Astrocyte (in vitro differentiated cells and primary cell): Measurements from ENCODE around the gene GALT. TPM values are rescaled to one million over a fixed set of nuclear protein-coding genes. Genes with fewer than 3 reads are reported as not detected.

ENCODE experiments used
- DNase-seq: peaks from one replicate; pipeline ENCODE4 v3.0.0-alpha.2; 2010; ENCODE audit warnings: low read depth
- FAIRE-seq: peaks from 2 replicates; lab custom pipeline; 2011; peaks lifted over from hg19 to GRCh38; lab: Jason Lieb, UNC
- H2AFZ ChIP-seq: 2 replicates; pipeline ENCODE4 v1.6.0; 2012; ENCODE audit warnings: low read depth, low read length, inconsistent platforms
- H3K27ac ChIP-seq: 2 replicates; pipeline ENCODE4 v1.5.1; 2011; ENCODE audit warnings: low read depth, low read length, inconsistent platforms
- H3K27me3 ChIP-seq: 2 replicates; pipeline ENCODE4 v1.6.0; 2011; ENCODE audit warnings: low read length, inconsistent platforms; ENCODE audit not compliant: insufficient read depth
- H3K36me3 ChIP-seq: 2 replicates; pipeline ENCODE4 v1.5.1; 2011; ENCODE audit warnings: low read length, inconsistent platforms; ENCODE audit not compliant: insufficient read depth
- H3K4me1 ChIP-seq: 2 replicates; pipeline ENCODE4 v1.5.1; 2011; ENCODE audit warnings: low read length, inconsistent platforms; ENCODE audit not compliant: insufficient read depth
- H3K4me2 ChIP-seq: 2 replicates; pipeline ENCODE4 v1.6.0; 2012; ENCODE audit warnings: low read length, inconsistent platforms
- H3K4me3 ChIP-seq: 2 replicates; pipeline ENCODE4 v1.5.1; 2011; ENCODE audit warnings: low read depth, mild to moderate bottlenecking, low read length, inconsistent platforms; ENCODE audit not compliant: insufficient read depth
- H3K79me2 ChIP-seq: 2 replicates; pipeline ENCODE4 v1.6.0; 2012; ENCODE audit warnings: mild to moderate bottlenecking, low read length, inconsistent platforms; ENCODE audit not compliant: insufficient read depth
- H3K9ac ChIP-seq: 2 replicates; pipeline ENCODE4 v1.6.0; 2012; ENCODE audit warnings: mild to moderate bottlenecking, low read length, inconsistent platforms
- H3K9me3 ChIP-seq: 2 replicates; pipeline ENCODE4 v1.5.1; 2012; ENCODE audit warnings: low read depth, mild to moderate bottlenecking, low read length, inconsistent platforms; ENCODE audit not compliant: insufficient read depth
- H4K20me1 ChIP-seq: 2 replicates; pipeline ENCODE4 v1.6.0; 2012; ENCODE audit warnings: low read length, inconsistent platforms; ENCODE audit not compliant: insufficient read depth
- H3K27ac Mint-ChIP-seq: one replicate; pipeline ENCODE4 v1.8.0; 2021; ENCODE audit warnings: mild to moderate bottlenecking, mixed read lengths; ENCODE audit not compliant: unreplicated experiment
- H3K27me3 Mint-ChIP-seq: one replicate; pipeline ENCODE4 v1.8.0; 2021; ENCODE audit warnings: low read depth, mixed read lengths; ENCODE audit not compliant: unreplicated experiment
- H3K36me3 Mint-ChIP-seq: one replicate; pipeline ENCODE4 v1.8.0; 2021; ENCODE audit warnings: low read depth, mixed read lengths; ENCODE audit not compliant: unreplicated experiment
- H3K4me1 Mint-ChIP-seq: one replicate; pipeline ENCODE4 v1.8.0; 2021; ENCODE audit warnings: low read depth, mixed read lengths; ENCODE audit not compliant: unreplicated experiment
- H3K4me3 Mint-ChIP-seq: one replicate; pipeline ENCODE4 v1.8.0; 2021; ENCODE audit warnings: mild to moderate bottlenecking, moderate library complexity, mixed read lengths; ENCODE audit not compliant: unreplicated experiment
- H3K9me3 Mint-ChIP-seq: one replicate; pipeline ENCODE4 v1.8.0; 2021; ENCODE audit warnings: mild to moderate bottlenecking, mixed read lengths; ENCODE audit not compliant: unreplicated experiment
- CTCF ChIP-seq: IDR thresholded peaks from 2 replicates; pipeline ENCODE4 v1.5.1; 2011; ENCODE audit warnings: low read depth, mild to moderate bottlenecking, inconsistent platforms, low read length, moderate library complexity; ENCODE audit not compliant: insufficient read depth
- EZH2 ChIP-seq: IDR thresholded peaks from 2 replicates; pipeline ENCODE4 v1.6.1; 2012; ENCODE audit warnings: mild to moderate bottlenecking, low read length, inconsistent platforms; ENCODE audit not compliant: insufficient read depth
- total RNA-seq: library from RNA; stranded (reverse); gene quantifications from 2 replicates; pipeline ENCODE4 v1.2.1, GENCODE V29; 2021

The GALT gene
- total RNA-seq, 1 donor from 2014 or later = 30.7 TPM

DNA sequence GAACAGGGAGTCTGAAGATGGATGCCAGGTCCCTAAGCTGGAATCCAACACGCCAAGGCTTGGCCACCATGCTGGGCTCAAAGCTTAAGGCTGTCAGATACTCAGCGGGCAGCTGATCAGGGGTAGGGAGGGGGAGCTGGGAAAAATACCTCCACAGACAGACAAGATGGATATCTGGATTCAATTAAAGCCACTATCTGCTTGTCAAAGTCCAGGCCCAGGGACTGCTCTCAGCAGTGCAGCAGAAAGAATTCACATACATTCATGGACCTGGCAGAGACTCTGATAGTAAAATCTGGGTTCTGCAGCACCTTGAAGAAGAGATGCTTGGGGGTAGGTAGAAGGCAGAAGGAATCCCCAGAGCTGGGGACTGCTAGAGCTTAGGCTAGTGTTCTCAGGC is 31.3 kb upstream of the GALT start:
- Histone ChIP-seq H2AFZ (no peak overlapping the region), H3K4me2 (no peak overlapping the region), H3K4me1 (peaks cover 21% of the 10 kb centered on the region), H4K20me1 (peaks cover 3% of the 10 kb centered on the region), H3K4me3 (no peak overlapping the region), H3K9me3 (no peaks in the 10 kb centered on the region), H3K27me3 (no peaks in the 10 kb centered on the region), H3K36me3 (peaks cover 13% of the 10 kb centered on the region), H3K79me2 (peaks cover 24% of the 10 kb centered on the region), H3K27ac (no peak overlapping the region), H3K9ac (no peak overlapping the region)
- H3K4me3 Mint-ChIP-seq = no peak overlapping the region
- H3K27me3 Mint-ChIP-seq = peaks cover 2% of the 10 kb centered on the region
- H3K9me3 Mint-ChIP-seq = no peaks in the 10 kb centered on the region
- no peak overlapping the region for H3K27ac Mint-ChIP-seq
- DNase-seq (no peak), FAIRE-seq (no peak)
- TF ChIP-seq CTCF (no peak), EZH2 (no peak)
- peaks cover 21% of the 10 kb centered on the region for H3K36me3 Mint-ChIP-seq
- H3K4me1 Mint-ChIP-seq = peaks cover 6% of the 10 kb centered on the region

DNA sequence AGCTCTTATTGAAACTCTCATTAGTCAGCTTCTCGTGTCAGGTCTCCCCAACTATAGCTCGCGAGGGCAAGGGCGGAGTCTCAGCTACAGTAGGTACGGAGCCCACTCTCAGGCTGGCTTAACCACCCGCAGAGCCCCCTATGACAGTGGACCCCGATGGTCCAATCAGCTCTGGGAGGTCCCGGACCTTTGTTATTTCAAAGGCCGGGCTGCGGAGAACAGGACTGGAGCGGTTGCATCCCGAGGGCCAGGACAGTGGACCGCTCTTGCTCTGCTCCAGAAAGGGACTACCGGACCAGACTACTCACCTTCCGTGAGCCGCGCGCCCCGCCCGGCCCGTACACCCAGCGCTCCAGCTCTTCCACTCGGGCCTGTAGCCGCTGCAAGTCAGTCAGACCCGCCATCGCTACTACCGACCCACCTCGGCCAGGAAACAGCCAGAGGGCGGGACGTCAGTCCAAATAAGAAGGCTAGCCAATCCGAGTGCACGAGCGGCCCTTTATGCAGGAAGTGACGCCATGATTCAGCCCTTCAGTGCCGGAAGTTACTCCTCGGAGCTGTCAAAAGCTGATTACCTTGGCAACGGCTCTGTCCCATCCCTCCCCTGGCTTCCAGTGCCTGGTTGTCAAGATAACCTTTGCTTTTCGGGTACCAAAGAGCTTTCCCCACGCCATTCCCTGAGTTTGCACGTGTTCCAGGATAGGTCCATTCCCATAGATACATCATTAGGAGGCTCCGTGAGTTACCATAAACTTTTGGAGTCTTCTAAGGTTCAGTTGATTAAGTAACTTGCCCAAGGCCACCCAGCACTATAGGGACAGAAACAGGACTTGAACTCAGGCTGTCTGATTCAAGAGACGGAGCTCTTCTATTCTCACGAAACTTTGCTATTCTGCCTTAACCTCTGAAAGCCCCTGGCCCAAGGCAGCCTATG is 26.1 kb upstream of the GALT start, which contains the start of gene DCTN3:
TSS of gene DCTN3 (minus strand) at position 435 of the 934 bp plus-strand sequence. CDS start at position 404, 31 bp downstream.
- Histone ChIP-seq H3K79me2 (peaks cover 12% of the 10 kb centered on the region), H3K4me2 (peak within 1 kb of the TSS; percentile 94), H3K4me3 (peak within 1 kb of the TSS; percentile 79), H3K9ac (peak within 1 kb of the TSS; percentile 85), H3K4me1 (peaks cover 6% of the 10 kb centered on the region), H3K36me3 (peaks cover 13% of the 10 kb centered on the region), H3K9me3 (no peaks in the 10 kb centered on the region), H3K27ac (peak within 1 kb of the TSS; percentile 49), H3K27me3 (peaks cover 19% of the 10 kb centered on the region), H4K20me1 (no peaks in the 10 kb centered on the region), H2AFZ (peak within 1 kb of the TSS; percentile 86)
- H3K27me3 Mint-ChIP-seq = peaks cover 16% of the 10 kb centered on the region
- H3K4me3 Mint-ChIP-seq = peak within 1 kb of the TSS; percentile 94
- H3K4me1 Mint-ChIP-seq = peaks cover 3% of the 10 kb centered on the region
- peak; percentile 91 for DNase-seq
- TF ChIP-seq EZH2 (no peak), CTCF (no peak)
- peak; percentile 95 for FAIRE-seq
- peaks cover 15% of the 10 kb centered on the region for H3K36me3 Mint-ChIP-seq
- H3K27ac Mint-ChIP-seq = peak within 1 kb of the TSS; percentile 67
- no peaks in the 10 kb centered on the region for H3K9me3 Mint-ChIP-seq
